K562 (cell line): ENCODE data around the gene NFE2. TPM values are rescaled to one million over a fixed set of nuclear protein-coding genes. Genes with fewer than 3 reads are reported as not detected.

Experiments used
- ATAC-seq: fragments of 200-7000 bp; cut with Tn5 transposase; 3 replicates; pipeline ENCODE4 v1.9.1; 2020; ENCODE audit warnings: moderate library complexity
- BruUV-seq: library from RNA; stranded (reverse); fragments of 400-500 nt; replicated peaks from 2 replicates; lab custom pipeline; 2021; lab: Mats Ljungman, UMichigan
- CTCF ChIA-PET: fragments of 300-600 bp; formaldehyde crosslinking; extraction: SDS; loops from one replicate; lab custom pipeline; 2021; ENCODE audit warnings: low intra/inter-chr PET ratio; lab: Yijun Ruan, JAX
- POLR2A ChIA-PET: fragments of 300-600, 350-650 bp; sonication (Branson Sonifier 250); formaldehyde crosslinking; extraction: SDS; loops from one replicate; lab custom pipeline; 2021; ENCODE audit warnings: antibody characterized with exemption, inconsistent platforms; lab: Yijun Ruan, JAX
- DNase-seq, 4 experiments: peaks; one replicate each; pipeline versions ENCODE4 v3.0.0 to v3.0.0-alpha.2; 2011 to 2018; ENCODE audit warnings: low spot score in 3 of 4, mixed read lengths in 3 of 4; ENCODE audit errors: extremely low read depth in 1 of 4
- FAIRE-seq: peaks from 2 replicates; lab custom pipeline; 2011; peaks lifted over from hg19 to GRCh38; lab: Jason Lieb, UNC
- H2AFZ ChIP-seq: 2 replicates; pipeline ENCODE4 v1.6.0; 2011; ENCODE audit warnings: low read depth, low read length, control low read depth, inconsistent platforms
- H3K27ac ChIP-seq: fragments of 200-600 bp; 3 replicates; pipeline ENCODE4 v1.8.0; 2011; ENCODE audit warnings: low read depth, mild to moderate bottlenecking, control low read depth, inconsistent platforms, low read length, moderate library complexity, mixed read lengths; ENCODE audit errors: extremely low read depth
- H3K27me3 ChIP-seq, 2 experiments: fragments of 300-600 bp in 1 of 2; 2 replicates in 1 of 2; 3 replicates in 1 of 2; pipeline versions ENCODE4 v1.6.0 to v1.8.0; 2011; ENCODE audit warnings: inconsistent platforms in 2 of 2, low read length in 2 of 2, mild to moderate bottlenecking in 1 of 2, mixed read lengths in 1 of 2, moderate library complexity in 1 of 2; ENCODE audit not compliant: control insufficient read depth in 2 of 2, insufficient read depth in 2 of 2
- H3K36me3 ChIP-seq: fragments of 300-600 bp; 3 replicates; pipeline ENCODE4 v1.8.0; 2011; ENCODE audit warnings: mild to moderate bottlenecking, low read length, inconsistent platforms; ENCODE audit not compliant: control insufficient read depth, insufficient read depth
- H3K4me1 ChIP-seq, 2 experiments: fragments of 200-600 bp in 1 of 2; replicated peaks in 1 of 2; 2 replicates in 1 of 2; 3 replicates in 1 of 2; pipeline versions ENCODE4 v1.5.1 to v1.8.0; 2011; ENCODE audit warnings: inconsistent platforms in 2 of 2, low read length in 2 of 2, mild to moderate bottlenecking in 1 of 2, mixed read lengths in 1 of 2, moderate library complexity in 1 of 2; ENCODE audit not compliant: control insufficient read depth in 2 of 2, insufficient read depth in 2 of 2
- H3K4me2 ChIP-seq: 2 replicates; pipeline ENCODE4 v1.6.1; 2011; ENCODE audit warnings: low read length, control low read depth, inconsistent platforms, mixed read lengths; ENCODE audit not compliant: insufficient read depth
- H3K4me3 ChIP-seq: fragments of 200-600 bp; sonication (generic), shearing (Covaris generic); 2 replicates; pipeline ENCODE4 v1.5.1; 2016; ENCODE audit warnings: control low read depth, inconsistent platforms
- H3K79me2 ChIP-seq: fragments of 200-600 bp; 3 replicates; pipeline ENCODE4 v1.8.0; 2011; ENCODE audit warnings: low read length, inconsistent platforms; ENCODE audit not compliant: control insufficient read depth, insufficient read depth
- H3K9ac ChIP-seq, 2 experiments: 2 replicates each; pipeline versions ENCODE4 v1.6.0 to v1.6.1; 2011; ENCODE audit warnings: low read depth in 2 of 2, low read length in 2 of 2, control low read depth in 1 of 2, inconsistent platforms in 1 of 2, mild to moderate bottlenecking in 1 of 2, mixed read lengths in 1 of 2; ENCODE audit not compliant: insufficient read depth in 1 of 2
- H3K9me1 ChIP-seq: one replicate; pipeline ENCODE4 v1.6.0; 2011; ENCODE audit warnings: inconsistent platforms, mild to moderate bottlenecking, low read length, moderate library complexity; ENCODE audit not compliant: control insufficient read depth, insufficient read depth
- H3K9me3 ChIP-seq: replicated peaks from 2 replicates; pipeline ENCODE4 v1.5.1; 2011; ENCODE audit warnings: low read depth, low read length, inconsistent platforms; ENCODE audit not compliant: control insufficient read depth, insufficient read depth
- H4K20me1 ChIP-seq: replicated peaks from 2 replicates; pipeline ENCODE4 v1.6.1; 2011; ENCODE audit warnings: low read length, inconsistent platforms, mixed read lengths; ENCODE audit not compliant: control insufficient read depth, insufficient read depth
- CC2D1A ChIP-seq: fragments of 450-650 bp; IDR thresholded peaks from 2 replicates; pipeline ENCODE4 v1.6.1; 2017; ENCODE audit warnings: mild to moderate bottlenecking
- ETV5 ChIP-seq: sonication (generic); formaldehyde crosslinking; IDR thresholded peaks from 2 replicates; pipeline ENCODE4 v1.4.0; 2020; ENCODE audit warnings: low read depth, mild to moderate bottlenecking, missing genetic modification reagents
- NFRKB ChIP-seq: fragments of 450-650 bp; IDR thresholded peaks from 2 replicates; pipeline ENCODE4 v1.6.1; 2016; ENCODE audit warnings: low read depth
- ZBTB1 ChIP-seq: sonication (generic); formaldehyde crosslinking; IDR thresholded peaks from 2 replicates; pipeline ENCODE4 v1.8.1; 2023; ENCODE audit warnings: missing genetic modification reagents, low read depth, mild to moderate bottlenecking, borderline replicate concordance
- ZNF311 ChIP-seq: fragments of 250-450 bp; sonication (Bioruptor Pico); IDR thresholded peaks from 2 replicates; pipeline ENCODE4 v1.4.0; 2020; ENCODE audit warnings: mild to moderate bottlenecking, moderate library complexity
- ZZZ3 ChIP-seq: fragments of 450-650 bp; IDR thresholded peaks from 2 replicates; pipeline ENCODE4 v1.6.1; 2016; ENCODE audit warnings: antibody characterized with exemption, mild to moderate bottlenecking, moderate library complexity
- WGBS: fragments of 100-300 bp; shearing (Covaris generic); methylation state at CpG from one replicate; pipeline ENCODE4 v1.1.6; 2016; ENCODE audit warnings: low coverage, mixed read lengths; ENCODE audit not compliant: insufficient coverage; ENCODE audit errors: missing lambda C conversion rate; 5-methylcytosine and 5-hydroxymethylcytosine counted together
- in situ Hi-C: fragments of 300-500 bp; cut with MboI; formaldehyde crosslinking; loops from 4 replicates; pipeline ENCODE4 v1.15.0; 2018; ENCODE audit warnings: inconsistent platforms, mixed read lengths
- intact Hi-C: fragments of 100-400 bp; cut with micrococcal nuclease; formaldehyde crosslinking; loops from 2 replicates; pipeline ENCODE4 v1.14.2; 2022
- polyA plus RNA-seq, 8 experiments: library from polyadenylated mRNA; depleted of rRNA in 4 of 8; stranded (reverse) in 5 of 8; unstranded in 3 of 8; fragments of >200 nt; fragmentation: Nextera tagmentation in 2 of 8; fragmentation: Illumina TruSeq in 1 of 8; extraction: Ambion mirVana in 2 of 8; extraction: Trizol in 1 of 8; gene quantifications; 2 replicates each; pipeline versions ENCODE4 v1.2.1 to v1.2.3, GENCODE V29; 2011 to 2014; ENCODE audit warnings: inconsistent platforms in 1 of 8, missing spikeins in 1 of 8
- total RNA-seq, 7 experiments: library from RNA; depleted of rRNA in 6 of 7; stranded (reverse); fragments of >200 nt in 6 of 7; fragmentation: Illumina TruSeq in 2 of 7; extraction: Trizol in 2 of 7; gene quantifications; 2 replicates each; pipeline versions ENCODE4 v1.2.1 to v1.2.3, GENCODE V29; 2011 to 2021; ENCODE audit warnings: low replicate concordance in 1 of 7
- TF ChIP-seq, protein P1 (sequence below): fragments of 450-650 bp; IDR thresholded peaks from 2 replicates; pipeline ENCODE4 v1.6.1; 2016
- TF ChIP-seq, protein P2 (sequence below): fragments of 250-450 bp; sonication (Bioruptor Pico); IDR thresholded peaks from 2 replicates; pipeline ENCODE4 v1.8.0; 2021; ENCODE audit warnings: mild to moderate bottlenecking, moderate library complexity
- TF ChIP-seq, protein P3 (sequence below): sonication (generic); formaldehyde crosslinking; IDR thresholded peaks from 2 replicates; pipeline ENCODE4 v1.8.1; 2022; ENCODE audit warnings: missing genetic modification reagents
- TF ChIP-seq, protein P4 (sequence below): sonication (generic); formaldehyde crosslinking; IDR thresholded peaks from 2 replicates; pipeline ENCODE4 v1.4.0; 2020; ENCODE audit warnings: mild to moderate bottlenecking, missing genetic modification reagents
- TF ChIP-seq, protein P5 (sequence below), 2 experiments: IDR thresholded peaks in 1 of 2; conservative IDR thresholded peaks in 1 of 2; 2 replicates each; pipeline ENCODE4 v1.6.1; 2016; ENCODE audit warnings: low read depth in 2 of 2, mild to moderate bottlenecking in 1 of 2, missing compliant biosample characterization in 1 of 2, missing genetic modification characterization in 1 of 2, moderate library complexity in 1 of 2

The NFE2 gene
- total and polyA plus RNA-seq, 9 of the 15 experiments (the other 6 are each of a cell fraction or from before 2014, with no cell fraction given), result 12.3 to 282 (median 208) TPM

DNA sequence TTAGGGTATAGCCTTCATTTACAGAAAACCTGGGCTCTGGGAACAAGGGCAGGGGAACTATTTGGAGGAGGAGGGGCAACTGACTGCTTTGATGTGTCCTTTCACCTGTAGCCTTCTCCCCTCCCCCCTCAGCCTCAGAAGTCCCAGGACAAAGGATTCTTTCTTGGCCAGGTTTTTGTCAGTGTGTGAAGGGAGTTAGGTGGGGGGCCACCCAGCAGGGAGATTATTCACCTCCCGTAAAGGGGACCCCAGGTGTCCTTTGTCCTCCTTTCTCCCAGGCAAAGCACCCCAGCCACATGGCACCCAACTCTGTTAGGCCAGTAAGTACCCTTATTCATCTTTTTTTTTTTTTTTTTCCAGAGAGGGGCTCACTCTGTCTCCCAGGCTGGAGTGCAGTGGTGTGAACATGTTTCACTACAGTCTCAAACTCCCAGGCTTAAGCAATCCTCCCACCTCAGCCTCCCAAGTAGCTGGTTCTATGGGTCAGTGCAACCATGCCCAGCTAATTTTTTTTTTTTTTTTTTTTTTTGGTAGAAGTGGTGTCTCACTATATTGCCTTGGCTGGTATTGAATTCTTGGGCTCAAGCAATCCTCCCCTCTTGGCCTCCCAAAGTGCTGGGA, 723 bp upstream of the NFE2 start:
- peak in 2 of 4 experiments; percentile 30 to 76 for DNase-seq
- no peaks in the 10 kb centered on the region for H3K27me3 ChIP-seq
- no peak for FAIRE-seq
- in situ Hi-C loops (no loop called here), intact Hi-C loops (no loop called here)
- peak overlapping the region; percentile 78 for H3K4me3 ChIP-seq
- peak overlapping the region; percentile 88 for H3K27ac ChIP-seq
- H3K9me3 ChIP-seq, result no peaks in the 10 kb centered on the region
- WGBS, result 0% methylated on average over 1 of the region's 1 CpG
- peaks cover 29 to 38% of the 10 kb centered on the region in 2 experiments for H3K4me1 ChIP-seq
- peak overlapping the region; percentile 92 to 93; a peak in 3 of 4 replicates for H3K9ac ChIP-seq
- peak overlapping the region; percentile 100 for H3K4me2 ChIP-seq
- ChIA-PET POLR2A (interaction anchor here (0.9 to 4.1 kb wide), 10 partner anchors 10 to 58 kb away, joined by 3 to 19 read pairs (median 6); partner anchors contain the start of genes CBX5, COPZ1 and HNRNPA1), CTCF (no interaction called here)
- no peak for ATAC-seq
- H3K9me1 ChIP-seq, result no peaks in the 10 kb centered on the region
- no peak overlapping the region for H2AFZ ChIP-seq
- H3K36me3 ChIP-seq, result peaks cover 31% of the 10 kb centered on the region
- BruUV-seq, result TSS peak; percentile 78
- H3K79me2 ChIP-seq, result peaks cover 87% of the 10 kb centered on the region
- H4K20me1 ChIP-seq, result no peaks in the 10 kb centered on the region
- TF ChIP-seq ETV5 (no peak), CC2D1A (no peak), NFRKB (0 out of 2 replicates have a peak, but pooled peaks have one; percentile 89), ZNF311 (CRISPR knock-in tag) (0 out of 2 replicates have a peak, but pooled peaks have one; percentile 22), ZBTB1 (CRISPR knock-in tag) (0 out of 2 replicates have a peak, but pooled peaks have one; percentile 13), ZZZ3 (no peak)
- TF ChIP-seq, protein P1, sequence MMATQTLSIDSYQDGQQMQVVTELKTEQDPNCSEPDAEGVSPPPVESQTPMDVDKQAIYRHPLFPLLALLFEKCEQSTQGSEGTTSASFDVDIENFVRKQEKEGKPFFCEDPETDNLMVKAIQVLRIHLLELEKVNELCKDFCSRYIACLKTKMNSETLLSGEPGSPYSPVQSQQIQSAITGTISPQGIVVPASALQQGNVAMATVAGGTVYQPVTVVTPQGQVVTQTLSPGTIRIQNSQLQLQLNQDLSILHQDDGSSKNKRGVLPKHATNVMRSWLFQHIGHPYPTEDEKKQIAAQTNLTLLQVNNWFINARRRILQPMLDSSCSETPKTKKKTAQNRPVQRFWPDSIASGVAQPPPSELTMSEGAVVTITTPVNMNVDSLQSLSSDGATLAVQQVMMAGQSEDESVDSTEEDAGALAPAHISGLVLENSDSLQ, result 0 out of 2 replicates have a peak, but pooled peaks have one; percentile 14
- TF ChIP-seq, protein P2, sequence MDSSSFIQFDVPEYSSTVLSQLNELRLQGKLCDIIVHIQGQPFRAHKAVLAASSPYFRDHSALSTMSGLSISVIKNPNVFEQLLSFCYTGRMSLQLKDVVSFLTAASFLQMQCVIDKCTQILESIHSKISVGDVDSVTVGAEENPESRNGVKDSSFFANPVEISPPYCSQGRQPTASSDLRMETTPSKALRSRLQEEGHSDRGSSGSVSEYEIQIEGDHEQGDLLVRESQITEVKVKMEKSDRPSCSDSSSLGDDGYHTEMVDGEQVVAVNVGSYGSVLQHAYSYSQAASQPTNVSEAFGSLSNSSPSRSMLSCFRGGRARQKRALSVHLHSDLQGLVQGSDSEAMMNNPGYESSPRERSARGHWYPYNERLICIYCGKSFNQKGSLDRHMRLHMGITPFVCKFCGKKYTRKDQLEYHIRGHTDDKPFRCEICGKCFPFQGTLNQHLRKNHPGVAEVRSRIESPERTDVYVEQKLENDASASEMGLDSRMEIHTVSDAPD, result no peak
- TF ChIP-seq, protein P3, sequence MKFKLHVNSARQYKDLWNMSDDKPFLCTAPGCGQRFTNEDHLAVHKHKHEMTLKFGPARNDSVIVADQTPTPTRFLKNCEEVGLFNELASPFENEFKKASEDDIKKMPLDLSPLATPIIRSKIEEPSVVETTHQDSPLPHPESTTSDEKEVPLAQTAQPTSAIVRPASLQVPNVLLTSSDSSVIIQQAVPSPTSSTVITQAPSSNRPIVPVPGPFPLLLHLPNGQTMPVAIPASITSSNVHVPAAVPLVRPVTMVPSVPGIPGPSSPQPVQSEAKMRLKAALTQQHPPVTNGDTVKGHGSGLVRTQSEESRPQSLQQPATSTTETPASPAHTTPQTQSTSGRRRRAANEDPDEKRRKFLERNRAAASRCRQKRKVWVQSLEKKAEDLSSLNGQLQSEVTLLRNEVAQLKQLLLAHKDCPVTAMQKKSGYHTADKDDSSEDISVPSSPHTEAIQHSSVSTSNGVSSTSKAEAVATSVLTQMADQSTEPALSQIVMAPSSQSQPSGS (CRISPR knock-in tag), result no peak
- TF ChIP-seq, protein P4, sequence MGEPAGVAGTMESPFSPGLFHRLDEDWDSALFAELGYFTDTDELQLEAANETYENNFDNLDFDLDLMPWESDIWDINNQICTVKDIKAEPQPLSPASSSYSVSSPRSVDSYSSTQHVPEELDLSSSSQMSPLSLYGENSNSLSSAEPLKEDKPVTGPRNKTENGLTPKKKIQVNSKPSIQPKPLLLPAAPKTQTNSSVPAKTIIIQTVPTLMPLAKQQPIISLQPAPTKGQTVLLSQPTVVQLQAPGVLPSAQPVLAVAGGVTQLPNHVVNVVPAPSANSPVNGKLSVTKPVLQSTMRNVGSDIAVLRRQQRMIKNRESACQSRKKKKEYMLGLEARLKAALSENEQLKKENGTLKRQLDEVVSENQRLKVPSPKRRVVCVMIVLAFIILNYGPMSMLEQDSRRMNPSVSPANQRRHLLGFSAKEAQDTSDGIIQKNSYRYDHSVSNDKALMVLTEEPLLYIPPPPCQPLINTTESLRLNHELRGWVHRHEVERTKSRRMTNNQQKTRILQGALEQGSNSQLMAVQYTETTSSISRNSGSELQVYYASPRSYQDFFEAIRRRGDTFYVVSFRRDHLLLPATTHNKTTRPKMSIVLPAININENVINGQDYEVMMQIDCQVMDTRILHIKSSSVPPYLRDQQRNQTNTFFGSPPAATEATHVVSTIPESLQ (CRISPR knock-in tag), result no peak
- TF ChIP-seq, protein P5, sequence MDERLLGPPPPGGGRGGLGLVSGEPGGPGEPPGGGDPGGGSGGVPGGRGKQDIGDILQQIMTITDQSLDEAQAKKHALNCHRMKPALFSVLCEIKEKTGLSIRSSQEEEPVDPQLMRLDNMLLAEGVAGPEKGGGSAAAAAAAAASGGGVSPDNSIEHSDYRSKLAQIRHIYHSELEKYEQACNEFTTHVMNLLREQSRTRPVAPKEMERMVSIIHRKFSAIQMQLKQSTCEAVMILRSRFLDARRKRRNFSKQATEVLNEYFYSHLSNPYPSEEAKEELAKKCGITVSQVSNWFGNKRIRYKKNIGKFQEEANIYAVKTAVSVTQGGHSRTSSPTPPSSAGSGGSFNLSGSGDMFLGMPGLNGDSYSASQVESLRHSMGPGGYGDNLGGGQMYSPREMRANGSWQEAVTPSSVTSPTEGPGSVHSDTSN (CRISPR knock-in tag; IDR thresholded peaks at IDR 0.05; ENCODE audit: low read depth), result no peak
- TF ChIP-seq, protein P5 (tag; conservative IDR thresholded peaks at IDR 0.05; ENCODE audit: low read depth), result no peak
